Lower lobe of right lung (tissue), 2 donors: ENCODE data around the gene OVOL1. TPM values are rescaled to one million over a fixed set of nuclear protein-coding genes. Genes with fewer than 3 reads are reported as not detected.

Experiments
- ATAC-seq, 2 donors: fragments of 200-7000 bp; cut with Tn5 transposase; one replicate each; pipeline ENCODE4 v1.9.1; 2020 to 2022; ENCODE audit warnings: mild to moderate bottlenecking in 2 of 2, moderate library complexity in 2 of 2
- DNase-seq: peaks from one replicate; pipeline ENCODE4 v3.0.0-alpha.2; 2020
- H3K27ac ChIP-seq: fragments of 200-600 bp; one replicate; pipeline ENCODE4 v1.8.0; 2022
- H3K27me3 ChIP-seq: fragments of 200-600 bp; one replicate; pipeline ENCODE4 v1.8.0; 2022; ENCODE audit warnings: low read depth
- H3K36me3 ChIP-seq: fragments of 200-600 bp; one replicate; pipeline ENCODE4 v1.8.0; 2022; ENCODE audit warnings: mild to moderate bottlenecking
- H3K4me1 ChIP-seq: fragments of 200-600 bp; one replicate; pipeline ENCODE4 v1.8.0; 2022
- H3K4me3 ChIP-seq: fragments of 200-600 bp; one replicate; pipeline ENCODE4 v1.8.0; 2022; ENCODE audit warnings: mild to moderate bottlenecking
- H3K9me3 ChIP-seq: fragments of 200-600 bp; one replicate; pipeline ENCODE4 v1.8.0; 2022
- CTCF ChIP-seq: fragments of 200-600 bp; IDR thresholded peaks from one replicate; pipeline ENCODE4 v1.8.0; 2022; ENCODE audit warnings: antibody characterized with exemption, mild to moderate bottlenecking
- intact Hi-C: fragments of 100-400 bp; cut with DNase I; formaldehyde crosslinking; loops from one replicate; pipeline ENCODE4 v1.11.0; 2022
- total RNA-seq: library from RNA; stranded (reverse); fragmentation: NEBNext Ultra II Directional; extraction: Animal tissue kit (Norgen Biotek cat#: 25700); gene quantifications from one replicate; pipeline ENCODE4 v1.2.1, GENCODE V29; 2021
- donor health status: DM: no; HTN: yes; CAD: no; lungs with severe emphysema.

Gene OVOL1
- total RNA-seq, 1 donor from 2014 or later, result 0.89 TPM

DNA sequence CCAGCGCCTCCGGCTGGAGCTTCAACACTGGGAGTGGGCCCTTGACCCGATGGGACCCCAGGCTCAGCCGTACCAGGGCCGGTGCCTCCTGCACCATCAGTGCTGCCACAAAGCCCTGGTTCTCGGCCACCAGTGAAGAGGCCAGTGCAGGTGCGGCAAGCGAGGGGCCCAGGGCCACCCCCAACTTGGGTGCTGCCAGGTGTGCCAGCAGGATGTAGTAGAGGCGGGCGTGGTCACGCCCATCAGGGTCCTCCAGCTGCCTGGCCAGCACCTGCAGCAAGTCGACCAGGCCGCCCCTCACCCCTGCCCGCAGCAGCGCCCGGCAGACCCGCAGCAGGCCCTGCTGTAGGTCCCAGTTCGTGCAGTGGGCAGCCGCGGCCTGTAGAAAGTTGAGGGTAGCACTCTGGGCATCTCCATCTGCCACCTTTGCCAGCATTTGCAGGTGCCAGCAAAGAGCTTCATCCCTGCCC, 8.4 kb upstream of the OVOL1 start:
- Histone ChIP-seq H3K4me1 (peaks cover 60% of the 10 kb centered on the region), H3K9me3 (no peaks in the 10 kb centered on the region), H3K27ac (no peak overlapping the region), H3K36me3 (peaks cover 36% of the 10 kb centered on the region), H3K4me3 (peak overlapping the region; percentile 73), H3K27me3 (no peaks in the 10 kb centered on the region)
- DNase-seq (no peak), ATAC-seq (no peak)
- intact Hi-C loops, result no loop called here
- no peak for TF ChIP-seq CTCF

DNA sequence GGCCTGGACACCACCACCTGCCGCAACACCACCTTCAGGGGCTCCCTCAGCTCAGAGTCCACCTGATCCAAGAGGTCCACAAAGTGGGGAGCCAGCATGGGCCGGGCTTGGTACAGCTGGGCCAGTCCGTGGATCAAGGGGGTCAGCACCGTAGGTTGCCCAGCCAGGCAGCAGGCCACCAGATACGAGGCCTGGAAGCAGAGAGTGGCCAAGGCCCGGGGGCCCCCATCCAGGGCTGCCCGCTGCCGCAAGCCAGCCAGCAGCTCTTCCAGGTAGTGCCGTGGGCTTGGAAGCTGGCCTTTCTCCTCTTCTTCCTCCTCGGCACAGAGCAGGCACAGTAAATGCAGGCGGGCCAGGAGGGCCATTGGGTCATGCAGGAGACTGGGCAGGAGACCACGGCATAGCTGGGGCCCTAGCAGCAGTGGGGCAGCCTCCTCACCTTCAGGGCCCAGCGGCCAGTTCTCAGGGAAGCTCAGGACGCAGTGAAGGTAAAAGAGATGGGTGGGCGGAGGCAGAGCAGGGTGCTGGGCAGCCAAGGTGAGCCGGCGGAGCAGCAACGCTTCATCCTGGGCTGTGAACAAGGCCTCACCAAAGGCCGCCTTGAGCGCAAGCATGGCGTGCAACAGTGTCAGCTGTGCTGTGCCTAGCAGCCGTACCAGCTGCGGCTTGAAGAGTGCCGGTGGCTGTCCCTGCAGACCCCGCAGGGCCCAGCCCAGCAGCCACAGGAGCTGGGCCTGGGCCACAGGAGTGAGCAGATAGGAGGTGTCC, 7.8 kb upstream of the OVOL1 start:
- no peaks in the 10 kb centered on the region for H3K9me3 ChIP-seq
- DNase-seq (no peak), ATAC-seq (no peak)
- TF ChIP-seq CTCF, result no peak
- peaks cover 36% of the 10 kb centered on the region for H3K36me3 ChIP-seq
- H3K27ac ChIP-seq, result peak overlapping the region; percentile 94
- H3K4me1 ChIP-seq, result peaks cover 56% of the 10 kb centered on the region
- no peaks in the 10 kb centered on the region for H3K27me3 ChIP-seq
- intact Hi-C loops, result no loop called here
- peak overlapping the region; percentile 73 for H3K4me3 ChIP-seq

DNA sequence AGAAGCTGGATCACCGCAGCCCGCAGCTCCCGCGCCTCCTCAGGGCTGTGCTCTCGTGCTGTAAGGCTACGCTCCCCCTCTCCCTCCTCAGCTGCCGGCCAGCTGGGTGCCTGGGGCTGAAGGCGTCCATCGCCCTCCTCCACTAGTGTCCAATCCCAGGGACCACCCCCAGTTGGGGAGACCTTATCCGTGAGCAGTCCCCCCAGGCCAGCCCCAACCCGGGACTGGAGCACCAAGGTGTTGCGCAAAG, 7.3 kb upstream of the OVOL1 start:
- H3K4me3 ChIP-seq, result peak overlapping the region; percentile 73
- ATAC-seq, result no peak
- no peaks in the 10 kb centered on the region for H3K9me3 ChIP-seq
- H3K27ac ChIP-seq, result peak overlapping the region; percentile 94
- intact Hi-C loops, result no loop called here
- H3K4me1 ChIP-seq, result peaks cover 51% of the 10 kb centered on the region
- no peak for DNase-seq
- peaks cover 36% of the 10 kb centered on the region for H3K36me3 ChIP-seq
- H3K27me3 ChIP-seq, result no peaks in the 10 kb centered on the region
- no peak for TF ChIP-seq CTCF

GRCh38 chr11:65779919-65780769, 6.7 kb upstream of the OVOL1 start:
- peak; percentile 99 for TF ChIP-seq CTCF
- H3K36me3 ChIP-seq, result peaks cover 36% of the 10 kb centered on the region
- intact Hi-C loops, result no loop called here
- no peaks in the 10 kb centered on the region for H3K9me3 ChIP-seq
- peak overlapping the region; percentile 73 for H3K4me3 ChIP-seq
- ATAC-seq, result peak; percentile 91 to 93
- H3K27me3 ChIP-seq, result peaks cover 4% of the 10 kb centered on the region
- H3K4me1 ChIP-seq, result peaks cover 45% of the 10 kb centered on the region
- peak overlapping the region; percentile 94 for H3K27ac ChIP-seq
- DNase-seq, result peak; percentile 91

DNA sequence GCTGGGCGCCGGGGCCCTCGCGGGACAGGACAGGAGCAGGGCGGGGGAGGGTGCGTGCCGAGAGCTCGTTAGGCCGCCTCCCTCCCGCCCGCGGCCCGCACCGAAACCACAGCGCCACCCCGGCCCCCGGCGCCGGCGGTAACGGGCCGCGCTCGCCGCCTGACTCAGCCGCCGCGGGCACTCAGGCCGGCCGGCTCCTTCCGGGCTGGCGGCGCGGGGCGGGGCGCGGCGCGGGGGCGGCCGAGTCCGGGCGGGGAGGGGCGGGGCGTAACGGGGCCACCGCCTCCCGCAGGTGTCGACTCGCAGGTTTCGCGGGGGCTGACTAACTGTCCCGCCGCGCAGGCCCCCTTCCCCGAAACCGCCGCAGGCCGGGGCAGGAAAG, 6.1 kb upstream of the OVOL1 start, which contains the start of gene AP5B1:
AP5B1 (minus strand) TSS at position 207 of the 382 bp plus-strand sequence. CDS start 385 bp downstream, outside the sequence.
- intact Hi-C loops, result no loop called here

More for the DNA sequence above, 6.1 kb upstream of the OVOL1 start, which contains the start of gene AP5B1:
- peak within 1 kb of the TSS; percentile 73 for H3K4me3 ChIP-seq
- TF ChIP-seq CTCF, result no peak
- peak; percentile 77 to 84 for ATAC-seq
- H3K27ac ChIP-seq, result peak within 1 kb of the TSS; percentile 94
- peak; percentile 79 for DNase-seq
- H3K36me3 ChIP-seq, result peaks cover 36% of the 10 kb centered on the region
- H3K27me3 ChIP-seq, result peaks cover 10% of the 10 kb centered on the region
- H3K4me1 ChIP-seq, result peaks cover 40% of the 10 kb centered on the region
- H3K9me3 ChIP-seq, result no peaks in the 10 kb centered on the region
